GM12891 (cell line): Measurements from ENCODE around the gene KCNK17.
A peak's percentile ranks its signal among the peaks of the same experiment; 100 is the strongest.

Experiments
- DNase-seq: peaks from one replicate; pipeline ENCODE4 v3.0.0; 2011; ENCODE audit warnings: low spot score; ENCODE audit not compliant: insufficient read length
- FAIRE-seq: peaks from 2 replicates; lab custom pipeline; 2011; peaks lifted over from hg19 to GRCh38; lab: Jason Lieb, UNC
- PAX5 ChIP-seq: IDR thresholded peaks from 2 replicates; pipeline ENCODE4 v1.6.1; 2011; ENCODE audit warnings: low read length, moderate library complexity, mild to moderate bottlenecking; ENCODE audit not compliant: insufficient read depth, severe bottlenecking
- POLR2A ChIP-seq: IDR thresholded peaks from 2 replicates; pipeline ENCODE4 v1.6.1; 2011; ENCODE audit warnings: low read depth, low read length, control low read depth
- POLR2AphosphoS5 ChIP-seq: IDR thresholded peaks from 2 replicates; pipeline ENCODE4 v1.6.1; 2011; ENCODE audit warnings: low read depth, low read length, control low read depth
- POU2F2 ChIP-seq: IDR thresholded peaks from 2 replicates; pipeline ENCODE4 v1.6.1; 2011; ENCODE audit warnings: low read depth, mild to moderate bottlenecking, control low read depth, low read length, moderate library complexity
- SPI1 ChIP-seq: IDR thresholded peaks from 2 replicates; pipeline ENCODE4 v1.6.1; 2011; ENCODE audit warnings: low read depth, low read length, control low read depth
- TAF1 ChIP-seq: IDR thresholded peaks from 2 replicates; pipeline ENCODE4 v1.6.1; 2011; ENCODE audit warnings: low read depth, low read length, control low read depth

The KCNK17 gene

GRCh38 chr6:39335780-39336545, 21.7 kb upstream of the KCNK17 start:
- DNase-seq (no peak), FAIRE-seq (no peak)
- TF ChIP-seq POLR2A (no peak), PAX5 (no peak), POLR2AphosphoS5 (no peak), SPI1 (no peak), POU2F2 (no peak), TAF1 (no peak)

GRCh38 chr6:39333644-39334438, 19.6 kb upstream of the KCNK17 start:
- no peak for TF ChIP-seq TAF1
- DNase-seq (no peak), FAIRE-seq (no peak)

GRCh38 chr6:39330476-39330875, 16.3 kb upstream of the KCNK17 start:
- no peak for DNase-seq
- no peak for TF ChIP-seq PAX5
- TF ChIP-seq POU2F2 = no peak
- TF ChIP-seq POLR2A = no peak
- TF ChIP-seq TAF1 = no peak
- no peak for TF ChIP-seq SPI1
- no peak for TF ChIP-seq POLR2AphosphoS5
- peak; percentile 13 for FAIRE-seq

GRCh38 chr6:39330057-39330456, 15.8 kb upstream of the KCNK17 start:
- no peak for TF ChIP-seq TAF1
- peak; percentile 75 for TF ChIP-seq POU2F2
- no peak for TF ChIP-seq POLR2AphosphoS5
- TF ChIP-seq SPI1 = peak; percentile 96
- no peak for TF ChIP-seq POLR2A
- TF ChIP-seq PAX5 = no peak
- peak; percentile 82 for FAIRE-seq
- DNase-seq = no peak

GRCh38 chr6:39328066-39328465, 13.8 kb upstream of the KCNK17 start:
- TF ChIP-seq TAF1 = no peak
- TF ChIP-seq POLR2A = no peak
- TF ChIP-seq POU2F2 = no peak
- TF ChIP-seq PAX5 = no peak
- DNase-seq (no peak), FAIRE-seq (no peak)

GRCh38 chr6:39327507-39327906, 13.3 kb upstream of the KCNK17 start:
- TF ChIP-seq POU2F2 = no peak
- no peak for TF ChIP-seq SPI1
- no peak for TF ChIP-seq TAF1
- no peak for TF ChIP-seq PAX5
- TF ChIP-seq POLR2A = no peak
- TF ChIP-seq POLR2AphosphoS5 = no peak
- FAIRE-seq (no peak), DNase-seq (no peak)

GRCh38 chr6:39322306-39322850, 8.2 kb upstream of the KCNK17 start, which contains the start of gene KCNK16:
Gene KCNK16 (minus strand): TSS chr6:39322702. CDS start chr6:39322540, 162 bp downstream.
- DNase-seq (no peak), FAIRE-seq (no peak)
- TF ChIP-seq TAF1 = no peak
- TF ChIP-seq POLR2AphosphoS5 = no peak
- no peak for TF ChIP-seq POU2F2
- no peak for TF ChIP-seq PAX5
- TF ChIP-seq SPI1 = no peak
- no peak for TF ChIP-seq POLR2A

GRCh38 chr6:39321761-39322160, 7.5 kb upstream of the KCNK17 start:
- DNase-seq (no peak), FAIRE-seq (no peak)
- TF ChIP-seq POU2F2 = no peak
- TF ChIP-seq POLR2AphosphoS5 = no peak
- no peak for TF ChIP-seq PAX5
- no peak for TF ChIP-seq SPI1
- no peak for TF ChIP-seq POLR2A
- TF ChIP-seq TAF1 = no peak

- DNase-seq (no peak), FAIRE-seq (no peak)
- no peak for TF ChIP-seq TAF1
- no peak for TF ChIP-seq PAX5
- no peak for TF ChIP-seq SPI1
- TF ChIP-seq POU2F2 = no peak
Measured at GRCh38 chr6:39320363-39320984, 6.3 kb upstream of the KCNK17 start.
